HG03460 (cell line): ENCODE measurements around the gene RNF214.
A peak's percentile ranks its signal among the peaks of the same experiment; 100 is the strongest.
"Not testable (repeated sequence)": the region's sequence is repeated elsewhere in the genome, so short reads cannot be mapped to it uniquely, and the experiment has no call there.

Experiments
- ATAC-seq: cut with Tn5 transposase; IDR thresholded peaks from one replicate; pipeline ENCODE4 v1.9.1; 2021; ENCODE audit not compliant: unreplicated experiment

Gene RNF214

DNA sequence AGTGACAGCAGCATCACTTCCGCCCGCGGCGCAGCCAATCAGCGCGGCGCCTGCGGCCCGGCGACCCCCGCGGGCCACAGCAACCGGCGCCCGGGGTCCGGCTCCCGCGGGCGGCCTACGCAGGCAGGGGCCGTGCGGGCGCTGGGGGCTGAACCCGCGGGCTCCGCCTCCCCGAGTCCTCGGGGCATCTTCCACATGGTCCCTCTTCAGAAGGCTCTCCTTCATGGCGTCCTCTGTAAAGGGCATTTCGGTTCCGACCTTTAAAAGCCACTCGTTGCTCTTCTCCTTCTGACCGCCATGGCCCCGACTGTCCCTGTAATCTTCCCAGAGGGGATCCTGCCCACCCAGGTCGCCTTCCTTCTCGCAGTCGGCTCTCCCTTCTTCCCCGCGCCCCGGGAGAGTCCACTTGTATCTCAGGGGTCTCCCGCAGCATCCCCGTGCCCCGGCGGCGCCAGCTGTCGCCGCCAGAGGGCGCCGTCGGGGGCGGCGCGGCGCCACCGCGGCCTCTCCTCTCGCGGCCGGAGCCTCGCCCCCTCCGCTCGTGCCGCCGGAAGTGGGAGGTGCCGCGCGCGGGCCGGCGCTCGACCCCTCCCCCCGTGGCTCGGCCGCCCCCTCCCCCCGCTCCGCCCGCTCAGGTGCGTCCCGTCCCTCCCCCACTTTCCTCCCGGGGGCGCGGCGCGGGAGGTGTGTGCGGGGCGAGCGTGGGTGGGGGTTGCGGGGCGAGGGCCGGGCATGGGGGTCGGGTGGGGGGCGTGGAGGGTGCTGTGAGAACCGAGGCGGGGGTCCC, at the start of gene RNF214:
RNF214 (plus strand) TSS at position 580 of the 787 bp plus-strand sequence. CDS start 1,602 bp downstream, outside the sequence.
- ATAC-seq = peak; percentile 66

DNA sequence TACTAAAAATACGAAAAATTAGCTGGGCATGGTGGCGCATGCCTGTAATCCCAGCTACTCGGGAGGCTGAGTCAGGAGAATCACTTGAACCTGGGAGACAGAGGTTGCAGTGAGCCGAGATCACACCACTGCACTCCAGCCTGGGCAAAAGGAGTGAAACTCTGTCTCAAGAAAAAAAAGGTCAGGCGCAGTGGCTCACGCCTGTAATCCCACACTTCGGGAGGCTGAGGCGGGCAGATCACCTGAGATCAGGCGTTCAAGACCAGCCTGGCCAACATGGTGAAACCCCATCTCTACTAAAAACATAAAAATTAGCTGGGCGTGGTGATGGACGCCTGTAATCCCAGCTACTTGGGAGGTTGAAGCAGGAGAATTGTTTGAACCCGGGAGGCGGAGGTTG, 49.3 kb upstream of the RNF214 start:
- not testable (repeated sequence) for ATAC-seq

- no peak for ATAC-seq
Measured at GRCh38 chr11:117183724-117184349, 48.6 kb upstream of the RNF214 start.

- ATAC-seq = no peak
Measured at GRCh38 chr11:117185736-117186430, 46.6 kb upstream of the RNF214 start.

- no peak for ATAC-seq
Measured at GRCh38 chr11:117186431-117186761, 46.1 kb upstream of the RNF214 start.

- ATAC-seq = no peak
Measured at GRCh38 chr11:117187007-117187406, 45.5 kb upstream of the RNF214 start.

- ATAC-seq = no peak
Measured at GRCh38 chr11:117187428-117187798, 45.1 kb upstream of the RNF214 start.

- ATAC-seq = no peak
Measured at GRCh38 chr11:117187799-117188481, 44.5 kb upstream of the RNF214 start.

- no peak for ATAC-seq
Measured at GRCh38 chr11:117188620-117189081, 43.8 kb upstream of the RNF214 start.

DNA sequence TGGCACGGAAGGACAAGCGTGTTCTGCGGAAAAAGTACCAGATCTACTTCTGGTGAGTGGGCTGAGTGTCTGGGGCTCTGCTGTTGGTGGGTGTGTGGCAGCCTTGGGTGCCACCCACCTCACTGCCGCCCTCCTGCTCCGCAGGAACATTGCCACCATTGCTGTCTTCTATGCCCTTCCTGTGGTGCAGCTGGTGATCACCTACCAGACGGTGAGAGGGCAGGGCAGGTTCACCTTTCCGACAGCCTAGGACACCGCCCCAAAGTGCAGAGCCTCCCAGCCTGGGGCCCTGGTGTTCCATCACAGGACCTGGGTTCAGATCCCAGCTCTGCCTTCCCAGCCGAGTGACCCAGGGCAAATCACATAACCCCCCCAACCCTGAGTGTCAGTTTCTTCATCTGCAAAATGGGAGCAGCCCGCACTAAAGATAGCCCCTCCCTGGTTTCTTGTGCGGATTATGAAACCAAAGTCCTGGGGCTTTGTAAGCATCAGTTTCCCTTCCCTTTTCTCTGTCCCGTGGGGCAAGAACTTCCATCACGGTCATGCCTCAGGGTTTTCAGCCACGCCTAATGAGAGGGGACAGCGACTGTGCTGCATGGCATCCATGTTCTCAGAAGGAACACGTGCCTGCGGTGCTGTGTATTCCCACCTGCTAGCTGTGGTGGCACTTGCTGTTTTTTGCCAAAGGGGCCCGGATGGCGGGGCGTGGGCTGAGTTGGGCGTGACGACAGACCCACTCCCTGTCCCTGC, 43.1 kb upstream of the RNF214 start:
- ATAC-seq = peak; percentile 59

DNA sequence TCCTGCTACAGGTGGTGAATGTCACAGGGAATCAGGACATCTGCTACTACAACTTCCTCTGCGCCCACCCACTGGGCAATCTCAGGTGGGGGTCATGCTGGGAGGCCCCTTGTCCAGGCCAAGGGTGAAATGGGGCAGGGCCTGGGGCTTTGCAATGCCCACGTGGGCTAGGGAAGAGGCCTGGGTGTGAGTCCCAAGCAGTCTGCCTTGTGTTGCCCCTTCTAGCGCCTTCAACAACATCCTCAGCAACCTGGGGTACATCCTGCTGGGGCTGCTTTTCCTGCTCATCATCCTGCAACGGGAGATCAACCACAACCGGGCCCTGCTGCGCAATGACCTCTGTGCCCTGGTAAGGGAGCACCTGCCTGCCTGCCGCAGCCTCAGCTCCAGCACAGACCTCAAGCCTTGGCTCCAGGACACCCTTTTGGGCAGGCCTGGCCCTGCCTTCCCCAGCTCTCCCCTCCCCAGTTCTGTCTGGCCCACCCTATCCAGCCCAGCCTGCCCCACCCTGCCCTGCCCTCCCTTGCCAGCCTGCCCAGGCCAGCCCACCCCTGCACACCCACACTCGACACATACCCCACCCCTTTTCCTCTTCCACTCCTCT, 42.4 kb upstream of the RNF214 start:
- no peak for ATAC-seq

- ATAC-seq = no peak
Measured at GRCh38 chr11:117191680-117192400, 40.6 kb upstream of the RNF214 start.

- ATAC-seq = no peak
Measured at GRCh38 chr11:117192401-117192875, 40.0 kb upstream of the RNF214 start.

DNA sequence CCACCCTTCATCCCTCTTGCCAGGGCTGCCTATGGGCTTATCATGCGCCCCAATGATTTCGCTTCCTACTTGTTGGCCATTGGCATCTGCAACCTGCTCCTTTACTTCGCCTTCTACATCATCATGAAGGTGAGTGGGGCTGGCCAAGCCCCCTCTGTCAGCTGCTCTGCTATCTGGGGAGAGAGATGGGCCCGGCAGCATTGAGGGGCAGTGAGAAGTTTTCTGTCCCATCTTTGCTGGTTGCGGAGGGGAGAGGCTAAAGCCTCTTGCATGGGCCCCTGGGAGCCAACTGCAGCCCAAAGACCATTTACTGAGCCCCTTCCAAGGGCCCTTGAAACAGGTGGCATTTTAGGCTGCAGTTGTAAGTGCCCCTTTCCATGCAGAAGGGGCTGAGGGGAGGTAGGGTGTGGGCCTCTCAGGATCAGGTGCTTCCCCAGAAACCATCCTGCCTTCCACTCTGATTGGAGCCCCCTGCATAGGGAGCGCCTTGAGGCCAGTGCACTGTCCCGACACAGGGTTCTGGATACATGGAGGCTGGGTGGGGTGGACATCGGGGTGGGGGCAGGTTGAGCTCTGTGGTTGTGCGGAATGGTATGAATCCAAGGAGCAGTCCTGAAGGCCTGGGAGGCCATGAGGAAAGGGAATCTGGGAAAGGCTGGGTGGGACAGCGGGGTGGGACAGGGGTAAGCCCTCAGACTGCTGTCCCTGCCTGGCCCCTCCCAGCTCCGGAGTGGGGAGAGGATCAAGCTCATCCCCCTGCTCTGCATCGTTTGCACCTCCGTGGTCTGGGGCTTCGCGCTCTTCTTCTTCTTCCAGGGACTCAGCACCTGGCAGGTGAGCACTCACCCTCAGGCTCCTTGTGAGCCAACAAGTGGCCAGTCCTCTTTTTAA, 39.1 kb upstream of the RNF214 start:
- no peak for ATAC-seq

DNA sequence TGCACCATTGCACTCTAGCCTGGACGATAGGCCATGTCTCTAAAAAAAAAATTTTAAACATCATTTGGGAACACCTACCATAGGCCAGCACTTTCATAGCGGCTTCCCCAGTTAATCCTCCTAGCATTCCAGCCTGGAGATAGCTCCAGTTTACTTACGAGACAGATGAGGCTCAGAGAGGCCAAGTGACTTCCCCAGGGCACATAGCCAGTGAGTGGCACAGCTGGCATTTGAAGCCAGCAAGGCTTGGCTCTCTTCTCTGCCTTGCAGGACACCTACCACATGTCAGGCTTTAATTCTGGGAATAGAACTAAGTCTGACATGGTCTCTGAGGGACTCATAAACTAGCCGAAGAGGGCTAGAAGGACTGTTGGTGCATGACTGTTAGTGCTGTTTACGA, 38.2 kb upstream of the RNF214 start:
- ATAC-seq = no peak

DNA sequence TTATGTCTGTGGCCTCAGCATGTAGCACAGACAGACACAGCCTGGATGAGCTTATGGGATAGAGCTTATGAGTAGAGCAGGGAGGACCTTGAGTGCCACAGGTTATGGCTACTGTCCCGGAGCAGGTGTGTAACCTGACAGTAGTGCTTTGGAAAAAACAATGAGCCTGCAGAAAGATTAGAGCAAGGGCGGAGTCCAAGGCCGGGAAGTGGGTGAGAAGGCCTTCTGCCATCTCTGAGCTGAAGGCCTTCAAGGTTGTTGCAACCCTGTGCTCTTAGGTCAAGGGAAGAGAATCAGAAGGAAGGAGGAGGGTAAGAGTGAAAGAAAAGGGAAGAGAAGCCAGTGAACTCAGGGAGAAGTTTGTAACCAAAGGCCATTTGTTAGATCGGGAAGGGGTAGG, 37.2 kb upstream of the RNF214 start:
- no peak for ATAC-seq

DNA sequence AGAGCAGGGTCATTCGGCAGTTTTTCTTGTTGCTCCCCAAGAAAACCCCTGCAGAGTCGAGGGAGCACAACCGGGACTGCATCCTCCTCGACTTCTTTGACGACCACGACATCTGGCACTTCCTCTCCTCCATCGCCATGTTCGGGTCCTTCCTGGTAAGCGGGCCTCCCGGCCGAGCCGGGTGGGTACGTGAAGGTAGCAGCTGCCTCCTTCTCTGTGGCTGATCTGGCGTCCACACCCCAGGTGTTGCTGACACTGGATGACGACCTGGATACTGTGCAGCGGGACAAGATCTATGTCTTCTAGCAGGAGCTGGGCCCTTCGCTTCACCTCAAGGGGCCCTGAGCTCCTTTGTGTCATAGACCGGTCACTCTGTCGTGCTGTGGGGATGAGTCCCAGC, 36.7 kb upstream of the RNF214 start:
- ATAC-seq = no peak

- no peak for ATAC-seq
Measured at GRCh38 chr11:117197006-117197405, 35.5 kb upstream of the RNF214 start.
